Activated T-helper 2 cell treated with anti-CD3 and anti-CD28 coated beads, Interferon-gamma antibody, Interleukin-2, Interleukin-4, amounts not matched to agents 10 μg/mL and 5 μg/mL and 100 μg/mL, durations not matched to agents 14 hours and 24 hours and 36 hours (primary cell): ENCODE data around the gene UQCC2. TPM values are rescaled to one million over a fixed set of nuclear protein-coding genes. Genes with fewer than 3 reads are reported as not detected.

Experiments used
- total RNA-seq: library from RNA; stranded (reverse); gene quantifications from 2 replicates; pipeline ENCODE4 v1.2.3, GENCODE V29; 2022

Gene UQCC2
- total RNA-seq, 1 donor from 2014 or later = 136 TPM

Other genes starting within 250 kb of the UQCC2 start
- 53.2 and 53.4 TPM in 2 replicates for gene BAK1, start 131.4 kb downstream of the UQCC2 start, total RNA-seq
- 40.7 and 41.7 TPM in 2 replicates for gene ITPR3, start 90.4 kb downstream of the UQCC2 start, total RNA-seq
- gene IP6K3, start 35.2 kb upstream of the UQCC2 start, total RNA-seq = not detected in 2 replicates
- gene LEMD2, start 77.4 kb upstream of the UQCC2 start, total RNA-seq = 61.7 and 66.2 TPM in 2 replicates
- gene MLN, start 92.3 kb upstream of the UQCC2 start, total RNA-seq = not detected in 2 replicates